Common myeloid progenitor, CD34-positive (primary cell): ENCODE measurements around the gene SPATA16.

Experiments
- CTCF ChIA-PET: fragments of 350-600 bp; sonication (Branson Sonifier 250); formaldehyde crosslinking; loops from one replicate; lab custom pipeline; 2021; ENCODE audit warnings: antibody characterized with exemption; lab: Charles Lee
- POLR2A ChIA-PET: fragments of 350-600 bp; sonication (Branson Sonifier 250); formaldehyde crosslinking; loops from one replicate; lab custom pipeline; 2021; ENCODE audit warnings: antibody characterized with exemption; lab: Charles Lee
- DNase-seq, 3 donors: peaks; one replicate each; pipeline versions ENCODE4 v3.0.0 to v3.0.0-alpha.2; 2013
- H3K27ac ChIP-seq, 2 experiments: 1 replicate in 1 of 2; 2 replicates in 1 of 2; pipeline ENCODE4 v1.7.0; 2013; ENCODE audit warnings: inconsistent platforms in 2 of 2, low read length in 2 of 2, mild to moderate bottlenecking in 2 of 2, low read depth in 1 of 2, moderate library complexity in 1 of 2; ENCODE audit not compliant: severe bottlenecking in 2 of 2, insufficient read depth in 1 of 2, poor library complexity in 1 of 2
- H3K27me3 ChIP-seq, 5 experiments: replicated peaks in 2 of 5; 1 replicate in 3 of 5; 2 replicates in 2 of 5; pipeline versions ENCODE4 v1.6.1 to v1.7.0; 2013; ENCODE audit warnings: low read length in 4 of 5, mild to moderate bottlenecking in 2 of 5, moderate library complexity in 2 of 5, inconsistent platforms in 1 of 5; ENCODE audit not compliant: insufficient read depth in 5 of 5, control insufficient read depth in 4 of 5
- H3K36me3 ChIP-seq, 4 experiments: 1 replicate in 2 of 4; 2 replicates in 2 of 4; pipeline versions ENCODE4 v1.6.1 to v1.7.0; 2013; ENCODE audit warnings: low read length in 3 of 4, control low read depth in 1 of 4, mild to moderate bottlenecking in 1 of 4; ENCODE audit not compliant: control insufficient read depth in 4 of 4, insufficient read depth in 4 of 4
- H3K4me1 ChIP-seq, 4 experiments: 1 replicate in 3 of 4; 2 replicates in 1 of 4; pipeline versions ENCODE4 v1.6.1 to v1.7.1; 2013; ENCODE audit warnings: low read length in 3 of 4, mild to moderate bottlenecking in 3 of 4, control low read depth in 1 of 4, inconsistent platforms in 1 of 4, moderate library complexity in 1 of 4; ENCODE audit not compliant: control insufficient read depth in 4 of 4, insufficient read depth in 4 of 4; ENCODE audit errors: control extremely low read depth in 1 of 4
- H3K4me3 ChIP-seq, 7 experiments: 1 replicate in 4 of 7; 2 replicates in 3 of 7; pipeline versions ENCODE4 v1.5.1 to v1.7.0; 2013; ENCODE audit warnings: mild to moderate bottlenecking in 7 of 7, low read length in 6 of 7, moderate library complexity in 6 of 7, inconsistent platforms in 2 of 7, low read depth in 2 of 7, control low read depth in 1 of 7; ENCODE audit not compliant: insufficient read depth in 4 of 7, control insufficient read depth in 1 of 7; ENCODE audit errors: extremely low read depth in 1 of 7
- H3K9me3 ChIP-seq, 5 experiments: 1 replicate in 4 of 5; 2 replicates in 1 of 5; pipeline versions ENCODE4 v1.6.1 to v1.7.1; 2013; ENCODE audit warnings: low read length in 4 of 5, mild to moderate bottlenecking in 2 of 5, inconsistent platforms in 1 of 5, low read depth in 1 of 5, moderate library complexity in 1 of 5; ENCODE audit not compliant: control insufficient read depth in 4 of 5, insufficient read depth in 2 of 5; ENCODE audit errors: control extremely low read depth in 1 of 5
- WGBS: methylation state at CpG from one replicate; pipeline ENCODE4 v1.1.5; 2013; ENCODE audit not compliant: insufficient coverage; 5-methylcytosine and 5-hydroxymethylcytosine counted together

SPATA16 gene

DNA sequence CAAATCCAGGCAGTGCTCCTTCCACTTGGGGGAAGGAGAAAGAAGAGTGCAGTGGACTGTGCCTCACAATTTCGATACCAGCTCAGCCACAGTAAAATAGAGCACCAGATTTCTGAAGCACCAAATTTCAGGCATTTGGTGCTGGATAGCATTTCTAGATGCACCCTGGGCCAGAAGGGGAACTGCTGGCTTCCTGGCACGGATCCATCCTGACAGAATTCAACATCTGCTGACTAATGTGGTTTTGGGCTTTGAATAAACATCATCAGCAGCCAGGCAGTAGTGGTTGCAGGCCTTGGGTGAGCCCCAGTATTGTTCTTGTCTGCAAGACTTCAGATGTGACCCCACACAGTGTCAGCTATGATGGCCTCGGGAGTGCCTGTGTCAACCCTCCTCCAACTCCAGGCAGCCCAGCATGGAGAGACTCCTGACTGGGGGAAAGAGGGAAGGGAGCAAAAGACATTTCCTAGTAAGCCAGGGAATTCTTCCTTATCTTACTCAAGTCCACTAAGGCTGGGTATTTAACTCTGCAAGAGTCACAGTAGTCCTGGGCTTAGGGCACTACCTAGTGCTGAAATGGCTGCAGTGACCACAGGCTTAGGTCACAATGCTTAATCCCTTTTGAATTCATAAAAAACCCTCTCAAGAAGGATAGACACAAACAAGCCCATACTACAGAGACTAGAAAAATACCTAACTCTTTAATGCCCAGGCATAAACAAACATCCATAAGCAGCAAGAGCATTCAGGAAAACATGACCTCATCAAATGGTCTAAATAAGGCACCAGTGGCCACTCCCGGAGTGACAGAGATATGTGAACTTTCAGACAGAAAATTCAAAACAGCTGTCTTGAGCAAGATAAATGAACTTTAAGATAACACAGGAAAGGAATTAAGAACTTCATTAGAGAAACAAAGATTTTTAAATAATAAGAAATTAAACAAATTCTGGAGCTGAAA lies 74.7 kb downstream of the SPATA16 start:
- H3K9me3 ChIP-seq: no peaks in the 10 kb centered on the region
- H3K27ac ChIP-seq: no peak overlapping the region
- H3K4me1 ChIP-seq: peaks cover 0 to 18% (median 17%) of the 10 kb centered on the region in 4 experiments
- 0% methylated on average over 2 of the region's 4 CpGs for WGBS
- peak overlapping the region in 1 of 7 experiments; percentile 1 for H3K4me3 ChIP-seq
- no peaks in the 10 kb centered on the region for H3K36me3 ChIP-seq
- POLR2A ChIA-PET: no interaction called here
- peak; percentile 83 to 98 (median 97) for DNase-seq
- H3K27me3 ChIP-seq: no peaks in the 10 kb centered on the region
- CTCF ChIA-PET: interaction anchor here (1.3 kb wide), 1 partner anchor 10 kb away, joined by 3 read pairs; no protein-coding TSS in a partner anchor

DNA sequence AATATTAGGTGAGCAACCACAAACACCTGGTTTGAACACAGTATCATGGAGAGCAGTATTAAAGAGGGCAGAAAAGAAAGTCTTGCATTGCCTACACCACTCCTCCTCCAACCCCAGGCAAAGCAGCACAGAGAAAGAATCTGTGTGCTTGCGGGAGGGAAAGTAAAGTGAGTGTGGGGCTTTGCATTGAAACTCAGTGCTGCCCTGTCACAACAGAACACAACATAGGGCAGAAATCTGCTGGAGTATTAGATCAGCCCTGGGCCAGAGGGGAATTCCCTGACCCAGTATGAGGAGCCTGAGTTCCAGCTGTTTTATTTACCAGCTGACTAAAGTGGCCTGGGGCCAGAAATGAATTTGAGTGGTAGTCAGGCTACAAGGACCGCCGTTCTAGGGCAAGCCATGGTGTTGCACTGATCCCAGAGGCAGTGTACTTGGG lies 75.5 kb downstream of the SPATA16 start:
- Histone ChIP-seq H3K9me3 (no peaks in the 10 kb centered on the region), H3K4me3 (peak overlapping the region in 1 of 7 experiments; percentile 1), H3K36me3 (no peaks in the 10 kb centered on the region), H3K27ac (no peak overlapping the region), H3K4me1 (peaks cover 0 to 18% (median 17%) of the 10 kb centered on the region in 4 experiments), H3K27me3 (no peaks in the 10 kb centered on the region)
- 40% methylated on average over 1 of the region's 3 CpGs for WGBS
- DNase-seq: peak in 2 of 3 donors; percentile 51 to 55
- POLR2A ChIA-PET: no interaction called here
- CTCF ChIA-PET: interaction anchor here (1.3 kb wide), 1 partner anchor 11 kb away, joined by 3 read pairs; no protein-coding TSS in a partner anchor

DNA sequence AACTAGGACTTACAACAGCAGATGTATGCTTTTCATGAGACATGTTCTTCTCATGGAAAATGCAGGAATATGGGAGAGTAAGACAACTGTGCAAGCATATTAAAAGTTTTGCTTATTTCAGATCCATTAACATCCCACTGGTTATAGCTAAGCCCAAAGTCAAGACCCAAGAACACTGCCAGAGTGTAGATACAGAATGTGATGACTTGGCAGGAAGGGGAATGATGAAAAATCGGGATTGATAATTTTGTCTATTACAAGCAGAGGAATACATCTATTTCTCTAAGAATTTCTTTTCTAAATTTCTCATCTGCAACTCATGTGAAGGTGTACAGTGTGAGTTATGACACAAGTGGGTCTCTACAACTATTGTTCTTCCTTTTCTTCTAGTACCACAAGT lies 76.4 kb downstream of the SPATA16 start:
- CTCF ChIA-PET: no interaction called here
- H3K4me1 ChIP-seq: peaks cover 0 to 18% (median 17%) of the 10 kb centered on the region in 4 experiments
- H3K4me3 ChIP-seq: no peak overlapping the region
- H3K9me3 ChIP-seq: no peaks in the 10 kb centered on the region
- DNase-seq: no peak
- no CpG with 5 or more reads among the region's 1 CpG for WGBS
- no peaks in the 10 kb centered on the region for H3K27me3 ChIP-seq
- POLR2A ChIA-PET: no interaction called here
- no peaks in the 10 kb centered on the region for H3K36me3 ChIP-seq
- H3K27ac ChIP-seq: no peak overlapping the region

DNA sequence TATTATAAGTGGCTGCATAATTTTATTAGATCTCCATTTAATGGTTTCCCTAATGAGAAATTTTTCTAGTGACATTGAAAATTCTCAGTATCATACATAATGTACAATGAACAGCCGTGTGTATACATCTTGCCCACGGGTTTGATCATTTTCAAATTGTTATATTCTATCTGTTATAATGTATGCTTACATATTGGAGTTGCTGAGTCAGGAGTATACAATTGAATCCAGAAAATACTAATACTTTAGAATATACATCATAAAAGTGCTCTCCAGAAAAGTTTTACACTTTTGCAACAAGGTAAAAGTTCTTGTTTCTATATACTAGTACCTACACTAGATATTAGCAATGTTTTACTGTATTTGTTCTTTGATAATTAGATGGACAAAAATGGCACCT lies 82.8 kb downstream of the SPATA16 start:
- no peak overlapping the region for H3K4me3 ChIP-seq
- DNase-seq: no peak
- H3K4me1 ChIP-seq: no peaks in the 10 kb centered on the region
- H3K27ac ChIP-seq: no peak overlapping the region
- H3K27me3 ChIP-seq: no peaks in the 10 kb centered on the region
- WGBS: no CpG with 5 or more reads among the region's 2 CpGs
- ChIA-PET CTCF (no interaction called here), POLR2A (no interaction called here)
- H3K36me3 ChIP-seq: no peaks in the 10 kb centered on the region
- no peaks in the 10 kb centered on the region for H3K9me3 ChIP-seq

DNA sequence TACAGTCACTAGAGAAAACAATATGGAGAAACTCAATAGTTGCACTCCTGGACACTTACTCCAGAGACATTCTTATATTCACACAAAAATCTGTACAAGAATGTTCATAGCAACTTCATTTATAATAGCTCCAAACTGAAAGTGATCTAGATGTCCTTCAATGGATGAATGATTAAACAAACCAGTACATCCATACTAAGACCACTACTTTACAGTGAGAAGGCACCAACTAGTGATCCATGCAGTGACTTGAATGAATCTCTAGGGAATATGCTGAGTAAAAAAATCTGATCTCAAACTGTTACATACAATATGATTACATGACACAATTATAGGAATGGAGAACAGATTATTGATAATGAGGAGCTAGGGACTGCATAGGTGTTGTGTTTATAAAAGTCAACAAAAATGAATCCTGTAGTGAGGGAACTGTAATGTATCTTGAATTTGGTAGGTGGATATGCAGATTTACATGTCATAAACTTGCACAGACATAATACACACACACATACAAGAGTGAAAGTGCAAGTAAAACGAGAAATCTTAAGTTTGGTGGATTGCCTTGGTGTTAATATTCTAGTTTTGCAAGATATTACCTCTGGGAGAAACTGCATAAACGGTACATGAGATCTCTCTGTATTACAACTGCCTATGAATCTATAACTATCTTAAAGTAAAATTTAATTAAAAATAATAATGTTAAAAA lies 85.7 kb downstream of the SPATA16 start:
- WGBS: no CpG with 5 or more reads among the region's 2 CpGs
- Histone ChIP-seq H3K4me1 (no peaks in the 10 kb centered on the region), H3K27me3 (no peaks in the 10 kb centered on the region), H3K9me3 (no peaks in the 10 kb centered on the region), H3K36me3 (no peaks in the 10 kb centered on the region), H3K4me3 (peak overlapping the region in 1 of 7 experiments; percentile 57), H3K27ac (no peak overlapping the region)
- ChIA-PET CTCF (no interaction called here), POLR2A (no interaction called here)
- DNase-seq: peak in 2 of 3 donors; percentile 15 to 23

DNA sequence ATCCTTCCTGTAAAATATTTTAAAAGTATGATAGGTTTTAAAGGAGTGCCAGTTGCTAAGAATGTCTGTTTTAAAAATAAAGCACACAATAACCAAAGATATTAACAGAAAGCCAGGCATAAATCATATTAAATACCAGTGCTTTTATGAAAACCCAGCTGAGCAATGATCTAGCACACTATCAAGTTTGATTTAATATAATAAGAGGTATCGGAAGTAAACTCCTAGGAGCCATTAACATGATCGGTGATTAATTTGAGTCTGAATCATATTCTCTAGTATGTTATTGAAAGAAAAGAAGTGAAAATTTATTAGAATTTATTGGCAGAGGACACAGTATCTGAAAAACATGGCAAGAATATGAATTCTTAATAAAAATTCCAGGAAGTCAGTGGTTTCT lies 91.7 kb downstream of the SPATA16 start:
- no CpG with 5 or more reads among the region's 2 CpGs for WGBS
- DNase-seq: no peak
- H3K4me1 ChIP-seq: peaks cover 0 to 2% (median 0%) of the 10 kb centered on the region in 4 experiments
- H3K4me3 ChIP-seq: no peak overlapping the region
- H3K36me3 ChIP-seq: no peaks in the 10 kb centered on the region
- no peaks in the 10 kb centered on the region for H3K27me3 ChIP-seq
- CTCF ChIA-PET: no interaction called here
- POLR2A ChIA-PET: no interaction called here
- no peak overlapping the region for H3K27ac ChIP-seq
- no peaks in the 10 kb centered on the region for H3K9me3 ChIP-seq
